ENCODE results near the gene OBSCN.

Gene OBSCN

GRCh38 chr1:228279722-228280105 is 71.9 kb downstream of the OBSCN start:
- no peak for DNase-seq

- DNase-seq = no peak
These were observed 72.5 kb downstream of the OBSCN start for GRCh38 chr1:228280106-228280901.

GRCh38 chr1:228280961-228281591 is 73.2 kb downstream of the OBSCN start:
- DNase-seq = no peak

DNA sequence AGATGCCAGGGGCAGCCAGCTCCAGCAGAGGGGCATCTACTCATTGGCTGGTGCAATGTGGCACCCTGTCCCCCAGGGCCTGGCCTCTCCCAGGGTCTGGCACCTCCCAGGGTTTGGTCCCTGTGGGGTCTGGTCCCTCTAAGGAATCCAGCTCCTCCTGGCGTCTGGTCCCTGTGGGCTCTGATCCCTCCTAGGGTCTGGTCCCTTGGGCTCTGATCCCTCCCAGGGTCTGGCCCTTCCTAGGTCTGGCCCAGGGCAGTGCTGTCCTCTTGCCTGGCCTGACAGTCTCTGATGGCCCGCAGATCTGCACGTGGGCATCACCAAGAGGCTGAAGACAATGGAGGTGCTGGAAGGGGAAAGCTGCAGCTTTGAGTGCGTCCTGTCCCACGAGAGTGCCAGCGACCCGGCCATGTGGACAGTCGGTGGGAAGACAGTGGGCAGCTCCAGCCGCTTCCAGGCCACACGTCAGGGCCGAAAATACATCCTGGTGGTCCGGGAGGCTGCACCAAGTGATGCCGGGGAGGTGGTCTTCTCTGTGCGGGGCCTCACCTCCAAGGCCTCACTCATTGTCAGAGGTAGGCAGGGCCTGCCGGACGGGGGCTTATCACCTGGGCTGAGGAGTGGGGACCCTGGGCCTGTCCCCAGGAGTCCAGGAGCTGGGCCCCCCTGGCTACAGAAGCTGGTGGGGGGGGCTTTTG is 73.9 kb downstream of the OBSCN start:
- DNase-seq = no peak

GRCh38 chr1:228282329-228283042 is 74.6 kb downstream of the OBSCN start:
- no peak for DNase-seq

DNA sequence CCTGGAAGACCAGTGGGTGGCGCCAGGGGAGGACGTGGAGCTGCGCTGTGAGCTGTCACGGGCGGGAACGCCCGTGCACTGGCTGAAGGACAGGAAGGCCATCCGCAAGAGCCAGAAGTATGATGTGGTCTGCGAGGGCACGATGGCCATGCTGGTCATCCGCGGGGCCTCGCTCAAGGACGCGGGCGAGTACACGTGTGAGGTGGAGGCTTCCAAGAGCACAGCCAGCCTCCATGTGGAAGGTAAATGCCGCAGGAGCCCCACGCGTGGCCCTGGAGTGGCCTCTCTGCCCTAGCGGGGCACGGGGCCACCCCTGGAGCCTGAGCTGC is 75.2 kb downstream of the OBSCN start:
- no peak for DNase-seq

DNA sequence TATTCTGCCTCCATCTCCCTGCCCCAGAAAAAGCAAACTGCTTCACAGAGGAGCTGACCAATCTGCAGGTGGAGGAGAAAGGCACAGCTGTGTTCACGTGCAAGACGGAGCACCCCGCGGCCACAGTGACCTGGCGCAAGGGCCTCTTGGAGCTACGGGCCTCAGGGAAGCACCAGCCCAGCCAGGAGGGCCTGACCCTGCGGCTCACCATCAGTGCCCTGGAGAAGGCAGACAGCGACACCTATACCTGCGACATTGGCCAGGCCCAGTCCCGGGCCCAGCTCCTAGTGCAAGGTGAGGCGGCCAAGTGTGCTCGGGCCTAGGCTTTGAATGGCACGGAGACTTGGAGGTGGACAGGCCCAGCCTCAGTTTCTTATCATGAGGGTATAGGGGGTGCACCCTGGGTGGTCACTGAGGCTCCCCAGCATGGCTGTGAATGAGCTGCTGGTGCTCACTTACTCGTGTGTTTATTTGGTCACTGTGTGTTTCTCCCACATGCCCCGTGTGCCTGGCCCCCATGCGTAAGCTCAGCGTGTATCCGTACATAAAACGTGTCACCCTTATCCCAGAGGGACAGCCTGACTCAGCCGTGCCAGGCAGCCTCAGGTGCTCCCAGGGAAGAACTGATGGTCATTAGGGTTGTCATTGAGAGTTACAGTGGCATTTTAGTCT is 75.8 kb downstream of the OBSCN start:
- DNase-seq = no peak

DNA sequence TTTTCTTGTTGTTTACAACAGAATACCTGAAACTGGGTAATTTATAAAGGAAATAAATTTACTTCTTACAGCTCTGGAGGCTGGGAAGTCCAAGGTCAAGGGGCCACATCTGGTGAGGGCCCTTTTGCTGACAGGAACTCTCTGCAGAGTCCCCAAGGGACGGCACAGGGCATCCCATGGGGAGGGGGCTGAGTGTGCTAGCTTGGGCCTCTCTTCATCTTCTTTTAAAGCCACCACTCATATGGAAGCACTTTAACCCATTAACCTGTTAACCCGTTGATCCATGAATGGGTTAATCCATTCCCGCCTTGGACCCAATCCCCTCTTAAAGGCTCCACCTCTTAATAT is 76.3 kb downstream of the OBSCN start:
- no peak for DNase-seq

DNA sequence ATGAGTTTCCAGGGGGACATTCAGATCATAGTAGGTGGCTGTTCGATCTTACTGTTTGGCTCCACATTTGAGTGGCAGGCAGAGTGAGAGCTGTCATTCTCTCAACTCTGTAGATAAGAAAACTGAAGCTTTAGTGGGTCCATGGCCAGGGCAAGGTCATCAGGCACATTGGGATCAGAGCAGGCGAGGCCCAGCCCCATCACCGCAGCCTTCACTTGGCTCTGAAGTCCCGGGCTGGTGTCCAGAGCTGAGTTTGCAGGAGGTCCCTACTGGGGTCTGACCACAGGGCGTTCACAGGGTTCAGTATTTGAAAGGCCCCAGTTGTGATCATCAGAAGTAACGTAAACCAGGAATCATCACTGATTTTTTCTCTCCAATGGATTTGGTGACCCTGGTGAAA is 76.7 kb downstream of the OBSCN start:
- DNase-seq = no peak

DNA sequence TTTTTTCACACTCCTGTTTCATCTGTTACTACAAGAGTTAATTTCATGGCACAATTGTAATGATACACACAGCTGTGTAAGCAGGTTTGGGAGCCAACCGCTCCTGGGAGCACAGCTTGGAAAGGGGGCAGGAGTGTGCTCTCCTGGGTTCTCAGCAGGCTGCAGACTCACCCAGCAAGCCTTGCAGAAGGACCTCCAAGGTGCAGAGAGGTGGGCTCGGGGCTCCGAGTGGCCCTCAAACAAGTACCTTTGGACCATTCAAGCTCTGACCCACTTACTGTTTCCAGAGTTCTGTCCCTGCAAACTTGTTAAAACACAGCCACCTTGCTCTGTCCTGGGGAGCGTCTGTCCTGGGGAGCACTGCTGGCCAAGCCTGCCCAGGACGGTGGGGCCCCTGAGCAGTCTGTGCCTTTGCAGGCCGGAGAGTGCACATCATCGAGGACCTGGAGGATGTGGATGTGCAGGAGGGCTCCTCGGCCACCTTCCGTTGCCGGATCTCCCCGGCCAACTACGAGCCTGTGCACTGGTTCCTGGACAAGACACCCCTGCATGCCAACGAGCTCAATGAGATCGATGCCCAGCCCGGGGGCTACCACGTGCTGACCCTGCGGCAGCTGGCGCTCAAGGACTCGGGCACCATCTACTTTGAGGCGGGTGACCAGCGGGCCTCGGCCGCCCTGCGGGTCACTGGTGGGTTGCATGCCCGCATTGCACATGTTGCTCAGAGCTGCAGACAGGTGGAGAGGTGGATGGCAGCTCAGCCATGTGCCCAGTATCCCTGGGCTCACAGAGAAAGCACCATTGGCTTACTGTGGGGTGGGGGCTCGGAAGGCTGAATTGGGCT is 78.0 kb downstream of the OBSCN start:
- DNase-seq = no peak

DNA sequence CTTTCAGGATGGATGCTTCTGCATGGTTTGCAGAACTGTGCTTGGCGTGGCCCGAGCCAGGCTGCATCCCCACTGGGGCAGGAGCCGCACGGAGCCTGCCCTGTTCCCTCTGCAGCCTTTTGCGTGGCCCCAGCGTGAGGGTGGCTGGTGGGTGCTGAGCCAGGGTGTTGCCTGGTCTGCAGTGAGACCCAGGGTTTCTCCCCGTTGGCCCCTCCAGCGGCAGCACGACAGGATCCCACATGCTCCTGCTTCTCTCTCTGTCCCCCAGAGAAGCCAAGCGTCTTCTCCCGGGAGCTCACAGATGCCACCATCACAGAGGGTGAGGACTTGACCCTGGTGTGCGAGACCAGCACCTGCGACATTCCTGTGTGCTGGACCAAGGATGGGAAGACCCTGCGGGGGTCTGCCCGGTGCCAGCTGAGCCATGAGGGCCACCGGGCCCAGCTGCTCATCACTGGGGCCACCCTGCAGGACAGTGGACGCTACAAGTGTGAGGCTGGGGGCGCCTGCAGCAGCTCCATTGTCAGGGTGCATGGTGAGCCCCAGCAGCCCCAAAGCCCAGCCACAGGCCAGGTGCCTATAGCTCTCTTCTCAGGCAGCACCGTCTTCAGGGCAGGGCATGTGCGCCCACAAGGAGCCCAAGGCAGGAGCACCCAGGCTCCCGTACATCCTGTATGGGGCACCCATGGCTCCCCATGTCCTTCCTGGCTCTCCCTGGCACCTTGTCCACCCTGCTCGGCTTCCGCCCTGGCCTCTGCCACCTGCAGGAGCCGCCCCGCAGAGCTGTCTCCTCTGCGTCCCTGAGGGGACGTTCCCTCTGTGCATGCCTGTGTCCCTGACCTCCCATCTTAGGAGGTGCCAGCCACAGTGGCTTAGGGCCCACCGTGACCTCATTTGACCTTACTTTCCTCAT is 78.9 kb downstream of the OBSCN start:
- DNase-seq = no peak

DNA sequence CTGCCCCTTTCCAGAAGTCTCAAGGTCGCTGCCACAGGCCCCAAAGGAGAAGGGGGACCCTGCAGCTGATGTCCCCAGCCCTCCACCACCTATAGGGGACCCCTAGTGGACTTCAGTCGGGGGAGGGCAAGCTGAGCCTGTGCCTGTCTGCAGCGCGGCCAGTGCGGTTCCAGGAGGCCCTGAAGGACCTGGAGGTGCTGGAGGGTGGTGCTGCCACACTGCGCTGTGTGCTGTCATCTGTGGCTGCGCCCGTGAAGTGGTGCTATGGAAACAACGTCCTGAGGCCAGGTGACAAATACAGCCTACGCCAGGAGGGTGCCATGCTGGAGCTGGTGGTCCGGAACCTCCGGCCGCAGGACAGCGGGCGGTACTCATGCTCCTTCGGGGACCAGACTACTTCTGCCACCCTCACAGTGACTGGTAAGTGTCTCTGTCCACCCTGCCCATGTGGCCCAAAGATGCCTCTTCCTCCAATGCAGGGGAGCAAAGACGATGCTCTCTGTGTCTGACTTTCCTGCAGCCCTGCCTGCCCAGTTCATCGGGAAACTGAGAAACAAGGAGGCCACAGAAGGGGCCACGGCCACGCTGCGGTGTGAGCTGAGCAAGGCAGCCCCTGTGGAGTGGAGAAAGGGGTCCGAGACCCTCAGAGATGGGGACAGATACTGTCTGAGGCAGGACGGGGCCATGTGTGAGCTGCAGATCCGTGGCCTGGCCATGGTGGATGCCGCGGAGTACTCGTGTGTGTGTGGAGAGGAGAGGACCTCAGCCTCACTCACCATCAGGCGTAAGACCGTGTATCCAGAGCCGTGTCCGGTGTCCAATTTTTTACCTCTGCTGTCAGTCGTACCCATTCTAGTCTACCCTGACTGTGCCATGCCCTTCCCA is 79.9 kb downstream of the OBSCN start:
- no peak for DNase-seq

DNA sequence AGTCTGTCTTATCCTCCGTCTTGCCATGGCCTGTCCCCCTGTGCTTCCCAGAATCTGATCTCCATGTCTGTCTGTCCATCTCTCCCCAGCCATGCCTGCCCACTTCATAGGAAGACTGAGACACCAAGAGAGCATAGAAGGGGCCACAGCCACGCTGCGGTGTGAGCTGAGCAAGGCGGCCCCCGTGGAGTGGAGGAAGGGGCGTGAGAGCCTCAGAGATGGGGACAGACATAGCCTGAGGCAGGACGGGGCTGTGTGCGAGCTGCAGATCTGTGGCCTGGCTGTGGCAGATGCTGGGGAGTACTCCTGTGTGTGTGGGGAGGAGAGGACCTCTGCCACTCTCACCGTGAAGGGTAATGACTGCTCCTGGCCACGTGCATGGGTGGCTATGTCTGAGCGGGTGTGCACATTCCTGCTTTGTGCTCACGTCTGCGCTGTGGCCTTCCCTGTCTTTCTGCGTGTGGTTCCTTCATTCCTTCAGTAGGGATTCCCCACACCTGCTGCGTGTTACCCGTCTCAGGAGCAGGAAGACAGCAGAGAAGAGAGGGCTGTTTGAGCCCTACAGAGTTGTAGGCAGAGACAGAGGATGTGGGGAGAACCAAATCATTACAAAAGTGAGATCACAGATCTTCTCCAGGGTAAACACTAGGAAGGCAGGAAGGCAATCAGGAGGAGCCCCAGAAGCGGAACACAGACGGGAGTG is 80.8 kb downstream of the OBSCN start:
- DNase-seq = no peak

DNA sequence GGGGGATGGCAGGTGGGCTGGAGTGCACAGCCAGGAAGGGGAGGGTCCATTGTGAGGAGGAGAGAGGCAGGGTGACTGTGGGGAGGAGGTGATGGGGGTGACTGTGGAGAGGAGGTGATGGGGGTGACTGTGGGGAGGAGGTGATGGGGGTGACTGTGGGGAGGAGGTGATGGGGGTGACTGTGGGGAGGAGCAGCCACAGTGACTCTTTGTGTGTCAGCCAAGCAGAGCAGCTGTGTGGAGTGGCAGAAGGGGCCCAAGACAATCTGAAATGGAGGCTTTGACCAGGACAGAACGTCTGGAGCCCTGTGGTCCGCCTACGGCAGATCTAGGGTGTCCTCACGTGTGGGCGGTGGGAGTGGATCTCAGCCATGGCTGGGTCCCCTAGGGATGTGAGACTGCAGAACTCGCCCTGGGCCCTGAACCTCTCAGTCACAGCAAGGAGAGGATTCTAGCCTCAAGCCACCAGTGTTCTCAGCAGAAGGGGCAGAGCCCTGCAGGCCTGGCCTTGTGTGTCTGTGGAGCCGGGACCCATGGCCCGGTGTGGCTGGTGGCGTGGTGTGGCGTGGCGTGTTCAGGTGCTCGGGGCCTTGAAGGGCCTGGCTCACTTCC is 81.5 kb downstream of the OBSCN start:
- DNase-seq = no peak

DNA sequence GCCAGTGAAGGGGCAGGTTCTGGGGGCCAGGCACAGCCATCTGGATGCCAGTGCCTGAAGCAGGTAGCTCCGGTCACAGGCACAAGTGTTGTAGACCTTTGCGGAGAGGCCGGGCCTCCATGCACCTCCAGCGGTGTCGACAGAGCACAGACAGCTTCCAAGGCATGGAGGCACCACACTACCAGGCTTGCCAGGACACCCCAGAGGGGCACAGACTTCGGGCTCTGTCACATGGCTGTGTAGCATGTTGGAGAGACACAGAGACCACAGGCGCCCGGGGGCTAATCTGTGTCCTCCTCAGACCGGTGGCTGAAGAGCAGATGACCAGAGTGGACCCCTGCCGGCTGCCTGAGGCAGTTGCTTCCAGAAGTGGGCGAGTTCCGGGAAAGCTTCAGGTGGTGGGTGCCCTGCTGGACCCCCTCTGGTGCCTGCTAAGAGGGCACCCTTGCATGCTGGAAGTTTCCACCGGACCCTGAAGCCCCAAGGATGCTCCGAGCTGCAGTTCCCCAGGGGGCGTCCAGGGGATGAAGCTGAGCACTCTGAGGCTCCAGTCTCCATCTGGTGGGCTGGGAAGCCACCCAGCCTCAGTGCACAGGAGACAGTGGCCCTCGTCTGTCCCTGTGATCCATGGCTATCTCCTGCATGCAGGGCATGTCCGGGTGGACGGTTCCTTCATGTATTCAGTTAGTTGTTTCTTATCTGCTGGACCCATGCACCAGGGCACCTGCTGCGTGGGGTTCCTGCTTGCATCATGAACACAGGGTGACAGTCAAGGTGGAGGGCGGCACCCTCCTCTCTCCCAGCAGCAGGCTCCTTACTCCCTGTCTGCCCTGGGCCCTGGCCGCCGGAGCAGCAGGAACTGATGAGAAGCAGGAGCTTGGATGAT is 82.4 kb downstream of the OBSCN start:
- DNase-seq = no peak

- DNase-seq = no peak
These were observed 84.2 kb downstream of the OBSCN start for GRCh38 chr1:228291906-228292608.

DNA sequence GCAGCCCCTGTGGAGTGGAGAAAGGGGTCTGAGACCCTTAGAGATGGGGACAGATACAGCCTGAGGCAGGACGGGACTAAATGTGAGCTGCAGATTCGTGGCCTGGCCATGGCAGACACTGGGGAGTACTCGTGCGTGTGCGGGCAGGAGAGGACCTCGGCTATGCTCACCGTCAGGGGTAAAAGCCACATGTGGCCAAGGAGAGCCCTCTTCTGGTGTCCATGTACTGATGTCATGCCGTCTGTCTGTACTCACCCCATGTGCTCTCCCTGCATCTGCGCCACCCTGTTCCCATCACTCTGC is 84.7 kb downstream of the OBSCN start:
- DNase-seq = no peak

Measured in activated effector memory CD4-positive, alpha-beta T cell treated with Interleukin-2 at 50 U/mL for 16 hours (primary cell).